Hepatocyte (in vitro differentiated cells): Measurements from ENCODE around the gene DLL1. TPM values are rescaled to one million over a fixed set of nuclear protein-coding genes. Genes with fewer than 3 reads are reported as not detected.
A peak's percentile ranks its signal among the peaks of the same experiment; 100 is the strongest.

ENCODE experiments used
- DNase-seq: peaks from one replicate; pipeline ENCODE4 v3.0.0-alpha.2; 2016; ENCODE audit warnings: low spot score
- H2AFZ ChIP-seq: fragments of 200-600 bp; sonication (generic); 2 replicates; pipeline ENCODE4 v1.6.0; 2016; ENCODE audit warnings: antibody characterized with exemption, mild to moderate bottlenecking
- H3K27ac ChIP-seq: fragments of 200-600 bp; sonication (generic); 2 replicates; pipeline ENCODE4 v1.5.1; 2016; ENCODE audit warnings: mild to moderate bottlenecking
- H3K27me3 ChIP-seq: fragments of 200-600 bp; sonication (generic); 2 replicates; pipeline ENCODE4 v1.6.1; 2016
- H3K36me3 ChIP-seq: fragments of 200-600 bp; sonication (generic); replicated peaks from 2 replicates; pipeline ENCODE4 v1.5.1; 2016; ENCODE audit warnings: low read depth; ENCODE audit not compliant: insufficient read depth
- H3K4me1 ChIP-seq: fragments of 200-600 bp; sonication (generic); 2 replicates; pipeline ENCODE4 v1.5.1; 2016; ENCODE audit warnings: mild to moderate bottlenecking, moderate library complexity; ENCODE audit not compliant: insufficient read depth
- H3K4me2 ChIP-seq: fragments of 200-600 bp; sonication (generic); 2 replicates; pipeline ENCODE4 v1.6.0; 2016
- H3K4me3 ChIP-seq: fragments of 200-600 bp; sonication (generic); 2 replicates; pipeline ENCODE4 v1.5.1; 2016; ENCODE audit warnings: mild to moderate bottlenecking
- H3K79me2 ChIP-seq: fragments of 200-600 bp; sonication (generic); 2 replicates; pipeline ENCODE4 v1.6.0; 2017; ENCODE audit warnings: mild to moderate bottlenecking
- H3K9me2 ChIP-seq: fragments of 200-600 bp; sonication (generic); replicated peaks from 2 replicates; pipeline ENCODE4 v1.6.0; 2017; ENCODE audit warnings: mild to moderate bottlenecking; ENCODE audit not compliant: insufficient read depth
- H3K9me3 ChIP-seq: fragments of 200-600 bp; sonication (generic); 2 replicates; pipeline ENCODE4 v1.5.1; 2016; ENCODE audit warnings: low read depth, mild to moderate bottlenecking
- H4K20me1 ChIP-seq: fragments of 200-600 bp; sonication (generic); 2 replicates; pipeline ENCODE4 v1.6.0; 2016; ENCODE audit warnings: mild to moderate bottlenecking; ENCODE audit not compliant: insufficient read depth, poor library complexity, severe bottlenecking
- EZH2 ChIP-seq: fragments of 200-600 bp; sonication (generic); IDR thresholded peaks from 2 replicates; pipeline ENCODE4 v1.6.1; 2016; ENCODE audit warnings: antibody characterized with exemption, mild to moderate bottlenecking, borderline replicate concordance
- EZH2phosphoT487 ChIP-seq: fragments of 200-600 bp; sonication (generic); IDR thresholded peaks from one replicate; pipeline ENCODE4 v1.6.1; 2018; ENCODE audit warnings: antibody characterized with exemption, mild to moderate bottlenecking, low read depth, moderate library complexity; ENCODE audit not compliant: unreplicated experiment, severe bottlenecking
- WGBS: methylation state at CpG from one replicate; pipeline ENCODE4 v1.1.6; 2016; ENCODE audit warnings: low lambda C conversion rate; ENCODE audit errors: missing lambda C conversion rate; 5-methylcytosine and 5-hydroxymethylcytosine counted together
- polyA plus RNA-seq: library from polyadenylated mRNA; unstranded; fragments of >200 nt; fragmentation: Nextera tagmentation; extraction: Ambion mirVana; gene quantifications from 2 replicates; pipeline ENCODE4 v1.2.1, GENCODE V29; 2016
- total RNA-seq: library from RNA; depleted of rRNA; stranded (reverse); fragments of >200 nt; gene quantifications from 2 replicates; pipeline ENCODE4 v1.2.3, GENCODE V29; 2014
- TF ChIP-seq, protein P1 (sequence below): fragments of 200-600 bp; sonication (generic); IDR thresholded peaks from 2 replicates; pipeline ENCODE4 v1.5.1; 2016; ENCODE audit warnings: antibody characterized with exemption, mild to moderate bottlenecking; ENCODE audit not compliant: poor library complexity

Gene DLL1
- total and polyA plus RNA-seq, 2 experiments from 2014 or later = 3.1 to 3.3 TPM

GRCh38 chr6:170289951-170290295, 955 bp downstream of the DLL1 start:
- Histone ChIP-seq H3K79me2 (no peaks in the 10 kb centered on the region), H3K9me2 (no peaks in the 10 kb centered on the region), H2AFZ (peak overlapping the region; percentile 49), H3K4me3 (peak overlapping the region; percentile 30), H3K9me3 (no peaks in the 10 kb centered on the region), H3K4me1 (peaks cover 39% of the 10 kb centered on the region), H3K27ac (no peak overlapping the region), H3K36me3 (no peaks in the 10 kb centered on the region), H3K4me2 (peak overlapping the region; percentile 92), H3K27me3 (peaks cover 87% of the 10 kb centered on the region), H4K20me1 (no peaks in the 10 kb centered on the region)
- WGBS = under 1% methylated on average over 14 of the region's 41 CpGs
- TF ChIP-seq, protein P1, sequence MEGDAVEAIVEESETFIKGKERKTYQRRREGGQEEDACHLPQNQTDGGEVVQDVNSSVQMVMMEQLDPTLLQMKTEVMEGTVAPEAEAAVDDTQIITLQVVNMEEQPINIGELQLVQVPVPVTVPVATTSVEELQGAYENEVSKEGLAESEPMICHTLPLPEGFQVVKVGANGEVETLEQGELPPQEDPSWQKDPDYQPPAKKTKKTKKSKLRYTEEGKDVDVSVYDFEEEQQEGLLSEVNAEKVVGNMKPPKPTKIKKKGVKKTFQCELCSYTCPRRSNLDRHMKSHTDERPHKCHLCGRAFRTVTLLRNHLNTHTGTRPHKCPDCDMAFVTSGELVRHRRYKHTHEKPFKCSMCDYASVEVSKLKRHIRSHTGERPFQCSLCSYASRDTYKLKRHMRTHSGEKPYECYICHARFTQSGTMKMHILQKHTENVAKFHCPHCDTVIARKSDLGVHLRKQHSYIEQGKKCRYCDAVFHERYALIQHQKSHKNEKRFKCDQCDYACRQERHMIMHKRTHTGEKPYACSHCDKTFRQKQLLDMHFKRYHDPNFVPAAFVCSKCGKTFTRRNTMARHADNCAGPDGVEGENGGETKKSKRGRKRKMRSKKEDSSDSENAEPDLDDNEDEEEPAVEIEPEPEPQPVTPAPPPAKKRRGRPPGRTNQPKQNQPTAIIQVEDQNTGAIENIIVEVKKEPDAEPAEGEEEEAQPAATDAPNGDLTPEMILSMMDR = peak; percentile 2
- TF ChIP-seq EZH2 = no peak
- DNase-seq = no peak

- Histone ChIP-seq H3K27ac (no peak overlapping the region), H3K4me2 (peak overlapping the region; percentile 92)
- 1% methylated on average over 62 of the region's 85 CpGs for WGBS
Measured at GRCh38 chr6:170289180-170289931, 1.5 kb downstream of the DLL1 start.

GRCh38 chr6:170288852-170289179, 2.1 kb downstream of the DLL1 start:
- peaks cover 76% of the 10 kb centered on the region for H3K27me3 ChIP-seq
- WGBS = 10% methylated on average over 15 of the region's 16 CpGs
- no peaks in the 10 kb centered on the region for H3K79me2 ChIP-seq
- H3K4me3 ChIP-seq = no peak overlapping the region
- H3K27ac ChIP-seq = no peak overlapping the region
- H3K9me2 ChIP-seq = no peaks in the 10 kb centered on the region
- H3K36me3 ChIP-seq = no peaks in the 10 kb centered on the region
- peaks cover 38% of the 10 kb centered on the region for H3K4me1 ChIP-seq
- DNase-seq = no peak
- no peaks in the 10 kb centered on the region for H3K9me3 ChIP-seq
- no peaks in the 10 kb centered on the region for H4K20me1 ChIP-seq
- peak overlapping the region; percentile 92 for H3K4me2 ChIP-seq
- peak; percentile 75 for TF ChIP-seq EZH2
- TF ChIP-seq, protein P1 = no peak
- no peak overlapping the region for H2AFZ ChIP-seq

More at GRCh38 chr6:170289180-170289931, 1.5 kb downstream of the DLL1 start:
- no peak for TF ChIP-seq EZH2phosphoT487
- TF ChIP-seq, protein P1 = no peak
- TF ChIP-seq EZH2 = no peak
- H3K4me3 ChIP-seq = peak overlapping the region; percentile 30
- H3K4me1 ChIP-seq = peaks cover 38% of the 10 kb centered on the region
- no peaks in the 10 kb centered on the region for H4K20me1 ChIP-seq
- H3K36me3 ChIP-seq = no peaks in the 10 kb centered on the region
- H3K9me2 ChIP-seq = no peaks in the 10 kb centered on the region
- no peak for DNase-seq
- peaks cover 81% of the 10 kb centered on the region for H3K27me3 ChIP-seq
- peak overlapping the region; percentile 31 for H2AFZ ChIP-seq
- H3K9me3 ChIP-seq = no peaks in the 10 kb centered on the region
- no peaks in the 10 kb centered on the region for H3K79me2 ChIP-seq
